H1 (cell line): ENCODE measurements around the gene RNF151. TPM values are rescaled to one million over a fixed set of nuclear protein-coding genes. Genes with fewer than 3 reads are reported as not detected.

Source experiments
- CTCF ChIA-PET: fragments of 300-600 bp; sonication (Branson Sonifier 250); formaldehyde crosslinking; loops from one replicate; lab custom pipeline; 2021; ENCODE audit not compliant: partially characterized antibody; lab: Charles Lee
- POLR2A ChIA-PET: fragments of 300-600 bp; sonication (Branson Sonifier 250); formaldehyde crosslinking; loops from one replicate; lab custom pipeline; 2021; ENCODE audit warnings: inconsistent platforms; ENCODE audit not compliant: partially characterized antibody; lab: Charles Lee
- DNase-seq, 2 experiments: peaks; one replicate each; pipeline versions ENCODE4 v3.0.0 to v3.0.0-alpha.2; 2010 to 2022; ENCODE audit warnings: low spot score in 2 of 2, low read depth in 1 of 2, mixed read lengths in 1 of 2
- FAIRE-seq: peaks from 2 replicates; lab custom pipeline; 2011; peaks lifted over from hg19 to GRCh38; lab: Jason Lieb, UNC
- H2AFZ ChIP-seq: 2 replicates; pipeline ENCODE4 v1.8.1; 2012; ENCODE audit warnings: low read length, inconsistent platforms
- H2AK5ac ChIP-seq: 2 replicates; pipeline ENCODE4 v1.6.1; 2013; ENCODE audit warnings: low read depth, low read length
- H2BK120ac ChIP-seq: replicated peaks from 2 replicates; pipeline ENCODE3; 2013; ENCODE audit warnings: low read depth, low read length, inconsistent platforms
- H2BK12ac ChIP-seq: 2 replicates; pipeline ENCODE4 v1.6.1; 2013; ENCODE audit warnings: low read depth, low read length
- H2BK15ac ChIP-seq: 2 replicates; pipeline ENCODE4 v1.6.1; 2013; ENCODE audit warnings: low read length
- H2BK20ac ChIP-seq: 2 replicates; pipeline ENCODE4 v1.6.1; 2013; ENCODE audit warnings: low read length
- H2BK5ac ChIP-seq: 2 replicates; pipeline ENCODE4 v1.6.1; 2013; ENCODE audit warnings: low read depth, low read length
- H3K14ac ChIP-seq: 2 replicates; pipeline ENCODE4 v1.6.1; 2013; ENCODE audit warnings: inconsistent platforms; ENCODE audit not compliant: insufficient read length
- H3K18ac ChIP-seq: 2 replicates; pipeline ENCODE4 v1.6.1; 2013; ENCODE audit warnings: low read length; ENCODE audit errors: extremely low read depth
- H3K23ac ChIP-seq: 2 replicates; pipeline ENCODE4 v1.6.1; 2013; ENCODE audit warnings: inconsistent platforms; ENCODE audit not compliant: insufficient read length
- H3K23me2 ChIP-seq: 2 replicates; pipeline ENCODE4 v1.6.1; 2013; ENCODE audit warnings: low read depth, low read length
- H3K27ac ChIP-seq: 2 replicates; pipeline ENCODE4 v1.6.1; 2011; ENCODE audit warnings: low read depth, low read length, inconsistent platforms
- H3K27me3 ChIP-seq, 4 experiments: replicated peaks in 1 of 4; 1 replicate in 1 of 4; 2 replicates in 3 of 4; pipeline versions ENCODE4 v1.6.1 to v1.8.1; 2011 to 2013; ENCODE audit warnings: low read length in 3 of 4, mild to moderate bottlenecking in 3 of 4, inconsistent platforms in 2 of 4, mixed read lengths in 2 of 4, moderate library complexity in 1 of 4; ENCODE audit not compliant: control insufficient read depth in 3 of 4, insufficient read depth in 3 of 4; ENCODE audit errors: extremely low read depth in 1 of 4
- H3K36me3 ChIP-seq, 4 experiments: 2 replicates each; pipeline versions ENCODE4 v1.6.1 to v1.8.1; 2011 to 2013; ENCODE audit warnings: mild to moderate bottlenecking in 4 of 4, low read length in 3 of 4, moderate library complexity in 2 of 4, control low read depth in 1 of 4, inconsistent platforms in 1 of 4; ENCODE audit not compliant: insufficient read depth in 4 of 4, control insufficient read depth in 2 of 4
- H3K4ac ChIP-seq: replicated peaks from 2 replicates; pipeline ENCODE3; 2013; ENCODE audit warnings: low read length, low read depth, mixed read lengths, inconsistent platforms; ENCODE audit not compliant: insufficient read length
- H3K4me1 ChIP-seq, 4 experiments: replicated peaks in 1 of 4; 1 replicate in 1 of 4; 2 replicates in 3 of 4; pipeline versions ENCODE4 v1.6.1 to v1.8.1; 2011 to 2013; ENCODE audit warnings: low read length in 3 of 4, inconsistent platforms in 2 of 4, mixed read lengths in 1 of 4; ENCODE audit not compliant: insufficient read depth in 4 of 4, control insufficient read depth in 3 of 4
- H3K4me2 ChIP-seq, 2 experiments: 2 replicates each; pipeline versions ENCODE4 v1.6.1 to v1.8.1; 2011 to 2013; ENCODE audit warnings: low read depth in 2 of 2, low read length in 2 of 2, control low read depth in 1 of 2, inconsistent platforms in 1 of 2, mild to moderate bottlenecking in 1 of 2; ENCODE audit not compliant: insufficient read depth in 1 of 2
- H3K4me3 ChIP-seq, 4 experiments: fragments of 200-600, 300-600 bp in 1 of 4; sonication (generic), shearing (Covaris generic), sonication (Bioruptor Twin) in 1 of 4; 2 replicates each; pipeline versions ENCODE4 v1.5.1 to v1.8.1; 2011 to 2016; ENCODE audit warnings: low read length in 4 of 4, low read depth in 3 of 4, control low read depth in 2 of 4, inconsistent platforms in 2 of 4, mild to moderate bottlenecking in 2 of 4, mixed read lengths in 1 of 4, moderate library complexity in 1 of 4; ENCODE audit not compliant: insufficient read depth in 2 of 4; ENCODE audit errors: extremely low read depth in 1 of 4
- H3K56ac ChIP-seq: replicated peaks from 2 replicates; pipeline ENCODE3; 2013; ENCODE audit warnings: low read depth, mild to moderate bottlenecking, mixed read lengths, low read length, inconsistent platforms; ENCODE audit not compliant: insufficient read length
- H3K79me1 ChIP-seq: 2 replicates; pipeline ENCODE4 v1.6.1; 2013; ENCODE audit warnings: low read depth, low read length, control low read depth
- H3K79me2 ChIP-seq, 2 experiments: 2 replicates each; pipeline versions ENCODE4 v1.6.1 to v1.8.1; 2012 to 2013; ENCODE audit warnings: low read length in 2 of 2, mild to moderate bottlenecking in 2 of 2, inconsistent platforms in 1 of 2; ENCODE audit not compliant: insufficient read depth in 2 of 2, control insufficient read depth in 1 of 2
- H3K9ac ChIP-seq, 4 experiments: replicated peaks in 1 of 4; 1 replicate in 1 of 4; 2 replicates in 3 of 4; pipeline versions ENCODE4 v1.6.1 to v1.8.1; 2011 to 2013; ENCODE audit warnings: low read depth in 3 of 4, low read length in 3 of 4, control low read depth in 2 of 4, mild to moderate bottlenecking in 2 of 4, moderate library complexity in 2 of 4, inconsistent platforms in 1 of 4; ENCODE audit errors: extremely low read depth in 1 of 4
- H3K9me3 ChIP-seq, 2 experiments: 2 replicates each; pipeline versions ENCODE4 v1.6.1 to v1.8.1; 2012 to 2013; ENCODE audit warnings: mild to moderate bottlenecking in 2 of 2, moderate library complexity in 2 of 2, control low read depth in 1 of 2, inconsistent platforms in 1 of 2, low read depth in 1 of 2, low read length in 1 of 2, mixed read lengths in 1 of 2; ENCODE audit not compliant: insufficient read depth in 2 of 2
- H4K20me1 ChIP-seq, 2 experiments: replicated peaks in 1 of 2; 2 replicates each; pipeline versions ENCODE3 to v1.8.1; 2011 to 2013; ENCODE audit warnings: inconsistent platforms in 2 of 2, low read length in 2 of 2, mild to moderate bottlenecking in 1 of 2; ENCODE audit not compliant: insufficient read depth in 2 of 2, control insufficient read depth in 1 of 2
- H4K5ac ChIP-seq: 2 replicates; pipeline ENCODE4 v1.6.1; 2013; ENCODE audit warnings: low read length, low read depth, mixed read lengths, inconsistent platforms; ENCODE audit not compliant: insufficient read length
- H4K8ac ChIP-seq: 2 replicates; pipeline ENCODE4 v1.8.0; 2013; ENCODE audit warnings: mild to moderate bottlenecking, moderate library complexity, low read length, inconsistent platforms; ENCODE audit not compliant: insufficient read depth; ENCODE audit errors: extremely low read depth
- H4K91ac ChIP-seq: replicated peaks from 2 replicates; pipeline ENCODE3; 2013; ENCODE audit warnings: low read length, mixed read lengths, inconsistent platforms; ENCODE audit not compliant: insufficient read length
- BRCA1 ChIP-seq: IDR thresholded peaks from 2 replicates; pipeline ENCODE4 v1.6.1; 2012; ENCODE audit warnings: low read depth, low read length, improper control_type of control experiment
- CREB1 ChIP-seq: IDR thresholded peaks from 2 replicates; pipeline ENCODE4 v1.6.1; 2012; ENCODE audit warnings: inconsistent platforms
- EGR1 ChIP-seq: IDR thresholded peaks from 2 replicates; pipeline ENCODE4 v1.6.1; 2011; ENCODE audit warnings: low read depth, low read length, borderline replicate concordance
- KDM1A ChIP-seq: fragments of 200-600, 300-600 bp; sonication (generic); IDR thresholded peaks from 2 replicates; pipeline ENCODE4 v1.7.1; 2016; ENCODE audit warnings: mild to moderate bottlenecking, low read length, borderline replicate concordance
- KDM4A ChIP-seq: IDR thresholded peaks from one replicate; pipeline ENCODE4 v1.7.1; 2012; ENCODE audit warnings: low read depth, mild to moderate bottlenecking, moderate library complexity, low read length, inconsistent platforms; ENCODE audit not compliant: severe bottlenecking
- KDM5A ChIP-seq: fragments of 200-600 bp; IDR thresholded peaks from 2 replicates; pipeline ENCODE4 v1.7.1; 2012; ENCODE audit warnings: mild to moderate bottlenecking, low read length, inconsistent platforms, mixed read lengths
- POLR2AphosphoS5 ChIP-seq: IDR thresholded peaks from 2 replicates; pipeline ENCODE4 v1.6.1; 2011; ENCODE audit warnings: low read depth, low read length
- RAD21 ChIP-seq, 2 experiments: IDR thresholded peaks in 1 of 2; conservative IDR thresholded peaks in 1 of 2; 2 replicates each; pipeline ENCODE4 v1.6.1; 2011; ENCODE audit warnings: low read depth in 2 of 2, low read length in 2 of 2, improper control_type of control experiment in 1 of 2, inconsistent platforms in 1 of 2, mild to moderate bottlenecking in 1 of 2, moderate library complexity in 1 of 2
- RXRA ChIP-seq: IDR thresholded peaks from 2 replicates; pipeline ENCODE4 v1.6.1; 2011; ENCODE audit warnings: low read depth, mild to moderate bottlenecking, low read length, moderate library complexity; ENCODE audit not compliant: insufficient read depth
- SP1 ChIP-seq: IDR thresholded peaks from 2 replicates; pipeline ENCODE4 v1.6.1; 2011; ENCODE audit warnings: low read depth, low read length
- YY1 ChIP-seq: IDR thresholded peaks from 2 replicates; pipeline ENCODE4 v1.6.1; 2011; ENCODE audit warnings: low read depth, mild to moderate bottlenecking, low read length
- ZNF274 ChIP-seq: IDR thresholded peaks from 2 replicates; pipeline ENCODE4 v1.7.0; 2012; ENCODE audit warnings: low read length, borderline replicate concordance; ENCODE audit errors: extremely low read depth
- WGBS, 2 experiments: shearing (Covaris generic) in 1 of 2; methylation state at CpG; one replicate each; pipeline versions ENCODE4 v1.1.6 to v1.1.7; 2013 to 2015; ENCODE audit warnings: low lambda C conversion rate in 2 of 2, mixed read lengths in 2 of 2, inconsistent platforms in 1 of 2, low coverage in 1 of 2, missing lambda C conversion rate in 1 of 2; ENCODE audit not compliant: insufficient replicate concordance in 2 of 2, insufficient coverage in 1 of 2, insufficient read length in 1 of 2; ENCODE audit errors: extremely low coverage in 1 of 2, missing lambda C conversion rate in 1 of 2; 5-methylcytosine and 5-hydroxymethylcytosine counted together
- polyA plus RNA-seq, 7 experiments: library from polyadenylated mRNA; depleted of rRNA in 3 of 7; stranded (reverse) in 5 of 7; unstranded in 2 of 7; fragments of >200 nt in 5 of 7; fragments of 200-250 nt in 2 of 7; gene quantifications; 1 replicate in 5 of 7; 2 replicates in 1 of 7; 4 replicates in 1 of 7; pipeline versions ENCODE4 v1.2.1 to v1.2.3, GENCODE V29; 2011 to 2013; ENCODE audit warnings: missing spikeins in 2 of 7, mixed read lengths in 2 of 7
- total RNA-seq: library from RNA; stranded (reverse); fragmentation: NEBNext Ultra II Directional; extraction: Animal tissue kit (Norgen Biotek cat#: 25700); gene quantifications from 2 replicates; pipeline ENCODE4 v1.2.1, GENCODE V29; 2021

The RNF151 gene
- total and polyA plus RNA-seq, 2 of the 8 experiments (the other 6 are each of a cell fraction or from before 2014, with no cell fraction given), result not detected

DNA sequence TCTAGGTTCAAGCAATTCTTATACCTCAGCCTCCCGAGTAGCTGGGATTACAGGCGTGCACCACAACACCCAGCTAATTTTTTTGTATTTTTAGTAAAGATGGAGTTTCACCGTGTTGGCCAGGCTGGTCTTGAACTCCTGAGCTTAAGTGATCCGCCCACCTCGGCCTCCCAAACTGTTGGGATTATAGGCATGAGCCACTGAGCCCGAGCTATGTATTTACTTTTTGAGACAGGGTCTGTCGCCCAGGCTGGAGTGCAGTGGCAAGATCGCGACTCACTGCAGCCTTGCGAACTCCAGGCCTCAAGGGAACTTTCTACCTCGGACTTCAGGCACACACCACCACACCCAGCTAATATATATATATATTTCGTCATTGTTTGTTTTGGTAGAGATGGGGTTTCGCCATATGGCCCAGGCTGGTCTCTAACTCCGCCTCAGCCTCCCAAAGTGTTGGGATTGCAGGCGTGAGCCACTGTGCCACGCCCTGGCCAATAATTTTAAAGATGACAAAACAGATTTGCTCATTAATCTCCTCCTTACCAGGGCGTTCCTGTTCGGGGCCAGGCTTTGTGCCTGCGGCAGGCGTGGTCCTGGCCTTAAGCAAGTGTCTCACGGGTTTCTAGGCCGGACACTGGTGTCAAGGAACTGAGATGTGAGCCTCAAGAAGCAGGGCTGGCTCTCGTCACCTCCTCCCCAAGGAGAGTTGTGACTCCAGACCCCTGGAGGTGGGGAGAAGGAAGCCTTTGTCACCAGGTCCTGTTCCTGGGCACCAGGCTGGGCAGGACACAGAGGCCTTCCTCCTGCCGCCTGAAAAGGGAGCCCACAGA lies 48.7 kb downstream of the RNF151 start:
- no peak overlapping the region for H2BK5ac ChIP-seq
- no peaks in the 10 kb centered on the region for H3K9me3 ChIP-seq
- no peak overlapping the region for H4K8ac ChIP-seq
- no peak overlapping the region for H3K9ac ChIP-seq
- no peaks in the 10 kb centered on the region for H3K79me1 ChIP-seq
- no peak overlapping the region for H2AK5ac ChIP-seq
- no peak overlapping the region for H3K4me3 ChIP-seq
- FAIRE-seq (no peak), DNase-seq (no peak)
- H3K23ac ChIP-seq, result no peak overlapping the region
- no peak overlapping the region for H3K14ac ChIP-seq
- H3K4me1 ChIP-seq, result peaks cover 2 to 15% (median 4%) of the 10 kb centered on the region in 4 experiments
- H4K20me1 ChIP-seq, result no peaks in the 10 kb centered on the region
- TF ChIP-seq KDM5A (no peak), EGR1 (no peak), KDM4A (no peak), ZNF274 (no peak), CREB1 (no peak), RXRA (no peak), SP1 (no peak), POLR2AphosphoS5 (no peak), RAD21 (IDR thresholded peaks at IDR 0.05 in 1 of 2, conservative IDR thresholded peaks at IDR 0.05 in 1 of 2; ENCODE audit: low read depth in 2 of 2, low read length in 2 of 2) (no peak), BRCA1 (no peak), YY1 (no peak), KDM1A (no peak)
- no peak overlapping the region for H3K27ac ChIP-seq
- no peak overlapping the region for H2BK12ac ChIP-seq
- no peak overlapping the region for H2BK15ac ChIP-seq
- WGBS, 2 experiments, result 87% methylated on average over 24 of the region's 24 CpGs; no CpG with 5 or more reads in 1 of the 2 experiments
- H3K56ac ChIP-seq, result no peak overlapping the region
- H4K5ac ChIP-seq, result no peak overlapping the region
- no peak overlapping the region for H3K4ac ChIP-seq
- H3K79me2 ChIP-seq, result no peaks in the 10 kb centered on the region
- peaks cover 0 to 5% (median 0%) of the 10 kb centered on the region in 4 experiments; a peak in 1 of 8 replicates for H3K36me3 ChIP-seq
- no peak overlapping the region for H3K4me2 ChIP-seq
- H2BK120ac ChIP-seq, result no peak overlapping the region
- H2AFZ ChIP-seq, result no peak overlapping the region
- ChIA-PET CTCF (interaction anchor here (0.7 to 3.3 kb wide), 5 partner anchors 11 to 124 kb away, joined by 3 to 18 read pairs (median 7); no protein-coding TSS in a partner anchor), POLR2A (interaction anchor here (1.0 kb wide), 1 partner anchor 51 kb away, joined by 3 read pairs; the partner anchor contains the start of gene RPS2)
- peaks cover 8% of the 10 kb centered on the region; the same call in 1 of the 2 replicates for H3K23me2 ChIP-seq
- no peak overlapping the region for H4K91ac ChIP-seq
- H3K18ac ChIP-seq, result no peak overlapping the region
- peaks cover 13 to 23% (median 16%) of the 10 kb centered on the region in 4 experiments for H3K27me3 ChIP-seq
- H2BK20ac ChIP-seq, result no peak overlapping the region
